ENCODE results near the gene SCAMP2. TPM values are rescaled to one million over a fixed set of nuclear protein-coding genes. Genes with fewer than 3 reads are reported as not detected.
"Not testable (repeated sequence)": the region's sequence is repeated elsewhere in the genome, so short reads cannot be mapped to it uniquely, and the experiment has no call there.

Gene SCAMP2
- polyA plus RNA-seq, 1 donor = 64.7 TPM

DNA sequence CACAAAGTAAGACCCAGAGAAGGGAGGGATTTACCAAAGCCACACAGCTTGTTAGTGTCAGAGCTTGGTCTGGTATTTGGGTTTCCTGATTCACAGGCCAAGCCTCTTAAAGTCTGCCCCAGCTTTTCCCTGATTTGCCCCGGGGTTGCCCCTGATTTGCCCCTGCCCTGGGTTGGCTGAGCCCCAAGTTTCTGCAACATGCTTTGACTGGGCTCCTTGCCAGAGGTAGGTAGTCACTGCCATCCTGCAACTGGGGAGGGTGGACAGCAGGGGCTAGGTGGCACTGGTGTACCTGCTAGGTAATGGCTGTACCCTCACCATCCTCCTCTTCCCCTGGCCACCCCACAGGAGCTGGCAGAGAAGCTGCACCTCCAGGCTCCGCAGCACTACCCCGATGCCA lies 19.1 kb upstream of the SCAMP2 start:
- no peak for DNase-seq

DNA sequence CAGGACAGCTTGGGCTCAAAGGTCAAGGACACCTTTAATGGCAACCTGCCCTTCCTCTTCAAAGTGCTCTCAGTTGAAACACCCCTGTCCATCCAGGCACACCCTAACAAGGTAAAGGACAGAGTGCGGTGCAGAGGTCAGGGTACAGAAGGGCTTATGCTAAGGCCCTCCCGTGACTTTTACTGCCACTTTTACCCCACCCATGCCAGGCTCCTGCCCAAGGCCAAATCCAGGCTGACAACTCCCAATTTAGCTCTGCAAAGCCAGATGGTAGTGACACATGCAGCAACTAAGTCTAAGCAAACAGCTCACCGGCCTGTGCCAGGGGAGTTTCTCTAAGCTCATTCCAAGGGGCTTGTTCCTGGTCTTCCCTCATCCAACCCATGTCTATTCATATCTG lies 18.3 kb upstream of the SCAMP2 start:
- DNase-seq = no peak

DNA sequence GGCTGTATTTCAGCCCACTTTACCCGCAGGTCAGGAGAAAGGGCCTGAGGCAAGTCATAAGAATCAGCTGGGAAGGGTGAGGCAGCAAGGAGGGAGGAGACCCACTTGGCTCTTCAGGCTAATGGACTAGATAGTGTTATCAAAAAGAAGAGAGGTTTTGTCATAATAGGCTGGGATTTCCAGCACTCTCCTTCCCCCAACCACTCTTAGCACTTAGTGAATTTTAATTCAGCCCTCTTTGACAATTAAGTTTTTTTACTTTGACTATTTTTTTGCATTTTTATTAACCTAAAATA lies 17.4 kb upstream of the SCAMP2 start:
- DNase-seq = no peak

DNA sequence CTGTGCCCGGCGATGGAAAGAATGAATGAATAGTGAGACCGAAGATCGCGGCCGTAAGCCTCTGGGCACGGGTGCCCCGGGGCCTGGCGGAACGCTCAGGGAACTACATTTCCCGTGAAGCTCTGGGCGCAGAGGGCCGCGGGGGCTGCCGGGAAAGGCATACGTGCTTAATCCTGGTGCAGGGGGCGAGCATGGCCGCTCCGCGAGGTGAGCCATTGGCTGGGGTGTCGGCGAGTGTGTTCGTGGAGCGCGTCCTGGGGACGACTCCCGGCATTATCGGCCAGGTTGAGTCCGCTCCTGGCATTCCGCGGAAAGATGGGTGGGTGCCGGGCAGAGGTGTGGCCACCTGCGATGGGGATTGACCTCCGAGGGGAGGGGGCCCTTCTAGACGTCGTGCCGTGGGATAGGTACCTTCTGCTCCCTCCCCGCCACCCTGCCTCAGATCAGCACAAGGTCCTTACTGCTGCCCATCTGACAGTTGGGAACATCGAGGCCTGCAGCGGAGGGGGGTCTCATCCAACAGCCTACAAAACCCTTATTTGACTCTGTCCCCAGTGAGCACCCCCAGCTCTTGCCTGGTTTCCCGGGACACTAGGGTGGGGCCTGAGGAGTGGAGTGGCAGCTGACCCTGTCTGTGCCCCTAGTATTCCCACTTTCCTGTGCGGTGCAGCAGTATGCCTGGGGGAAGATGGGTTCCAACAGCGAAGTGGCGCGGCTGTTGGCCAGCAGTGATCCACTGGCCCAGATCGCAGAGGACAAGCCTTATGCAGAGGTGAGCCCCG lies 16.9 kb upstream of the SCAMP2 start, which contains the start of gene MPI:
MPI (plus strand) TSS at position 160 of the 782 bp plus-strand sequence; CDS start at position 192, 32 bp downstream.
- DNase-seq = peak; percentile 81

DNA sequence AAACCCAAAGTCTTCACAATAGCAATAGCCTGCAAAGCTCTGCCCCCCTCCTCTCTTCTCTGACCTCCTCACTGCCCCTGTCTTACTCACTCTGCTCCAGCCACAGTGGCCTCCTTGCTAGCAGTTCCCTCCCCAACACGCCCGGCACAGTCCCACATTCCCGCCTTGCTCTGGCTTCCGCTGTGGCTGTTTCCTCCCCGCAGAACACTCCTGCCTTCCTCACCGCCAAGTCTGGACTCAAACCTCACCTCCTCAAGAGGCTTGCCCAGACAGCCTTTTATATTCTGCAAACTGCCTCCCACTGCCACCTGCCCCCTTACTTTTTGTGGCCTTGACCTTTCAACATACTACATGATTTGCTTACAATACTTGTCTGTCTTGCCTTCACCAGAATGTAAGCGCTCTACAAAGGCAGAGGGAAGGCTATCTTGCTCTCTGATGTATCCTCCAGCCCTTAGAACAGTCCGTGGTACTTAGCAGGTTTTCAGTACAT lies 16.3 kb upstream of the SCAMP2 start:
- DNase-seq = no peak

DNA sequence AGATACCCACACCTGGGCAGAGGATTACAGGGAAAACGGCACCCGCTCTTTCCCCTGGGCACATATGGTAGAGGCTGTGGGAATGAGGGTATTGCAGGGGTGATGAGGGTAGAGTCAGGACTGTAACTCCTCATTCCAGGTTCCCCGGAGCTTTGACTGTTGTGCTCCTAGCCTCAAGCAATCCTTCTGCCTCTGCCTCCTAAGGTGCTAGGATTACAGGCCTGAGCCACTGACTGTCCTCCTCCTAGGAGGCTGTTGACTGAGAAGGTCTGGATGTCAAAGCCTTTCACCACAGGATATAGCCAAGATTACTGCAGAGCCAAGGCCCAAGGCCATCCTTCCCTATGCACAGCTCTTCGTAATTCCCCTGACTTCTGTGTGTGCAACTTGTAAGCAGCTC lies 15.6 kb upstream of the SCAMP2 start:
- DNase-seq = no peak

DNA sequence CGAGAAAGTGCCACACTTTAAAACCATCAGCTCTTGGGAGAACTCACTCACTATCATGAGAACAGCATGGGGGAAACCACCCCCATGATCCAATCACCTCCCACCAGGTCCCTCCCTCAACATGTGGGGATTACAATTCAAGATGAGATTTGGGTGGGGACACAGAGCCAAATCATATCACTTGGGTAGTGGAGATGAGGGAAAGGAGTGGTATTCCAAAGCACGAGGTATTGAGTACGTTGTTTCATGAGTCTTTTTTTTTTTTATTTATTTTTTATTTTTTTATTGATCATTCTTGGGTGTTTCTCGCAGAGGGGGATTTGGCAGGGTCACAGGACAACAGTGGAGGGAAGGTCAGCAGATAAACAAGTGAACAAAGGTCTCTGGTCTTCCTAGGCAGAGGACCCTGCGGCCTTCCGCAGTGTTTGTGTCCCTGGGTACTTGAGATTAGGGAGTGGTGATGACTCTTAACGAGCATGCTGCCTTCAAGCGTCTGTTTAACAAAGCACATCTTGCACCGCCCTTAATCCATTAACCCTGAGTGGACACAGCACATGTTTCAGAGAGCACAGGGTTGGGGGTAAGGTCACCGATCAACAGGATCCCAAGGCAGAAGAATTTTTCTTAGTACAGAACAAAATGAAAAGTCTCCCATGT lies 14.5 kb upstream of the SCAMP2 start:
- not testable (repeated sequence) for DNase-seq

DNA sequence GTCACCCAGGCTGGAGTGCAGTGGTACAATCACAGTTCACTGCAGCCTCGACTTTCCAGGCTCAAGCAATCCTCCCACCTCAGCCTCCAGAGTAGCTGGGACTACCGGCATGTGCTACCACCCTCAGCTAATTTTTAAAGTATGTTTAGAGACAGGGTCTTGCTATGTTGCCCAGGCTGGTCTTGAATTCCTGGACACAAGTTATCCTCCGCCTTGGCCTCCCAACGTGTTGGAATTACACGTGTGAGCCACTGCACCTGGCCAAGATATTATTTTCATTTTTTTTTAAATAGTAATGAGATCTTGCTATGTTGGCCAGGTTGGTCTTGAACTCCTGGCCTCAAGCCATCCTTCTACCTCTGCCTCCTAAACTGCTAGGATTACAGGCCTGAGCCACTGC lies 12.3 kb upstream of the SCAMP2 start:
- DNase-seq = no peak

DNA sequence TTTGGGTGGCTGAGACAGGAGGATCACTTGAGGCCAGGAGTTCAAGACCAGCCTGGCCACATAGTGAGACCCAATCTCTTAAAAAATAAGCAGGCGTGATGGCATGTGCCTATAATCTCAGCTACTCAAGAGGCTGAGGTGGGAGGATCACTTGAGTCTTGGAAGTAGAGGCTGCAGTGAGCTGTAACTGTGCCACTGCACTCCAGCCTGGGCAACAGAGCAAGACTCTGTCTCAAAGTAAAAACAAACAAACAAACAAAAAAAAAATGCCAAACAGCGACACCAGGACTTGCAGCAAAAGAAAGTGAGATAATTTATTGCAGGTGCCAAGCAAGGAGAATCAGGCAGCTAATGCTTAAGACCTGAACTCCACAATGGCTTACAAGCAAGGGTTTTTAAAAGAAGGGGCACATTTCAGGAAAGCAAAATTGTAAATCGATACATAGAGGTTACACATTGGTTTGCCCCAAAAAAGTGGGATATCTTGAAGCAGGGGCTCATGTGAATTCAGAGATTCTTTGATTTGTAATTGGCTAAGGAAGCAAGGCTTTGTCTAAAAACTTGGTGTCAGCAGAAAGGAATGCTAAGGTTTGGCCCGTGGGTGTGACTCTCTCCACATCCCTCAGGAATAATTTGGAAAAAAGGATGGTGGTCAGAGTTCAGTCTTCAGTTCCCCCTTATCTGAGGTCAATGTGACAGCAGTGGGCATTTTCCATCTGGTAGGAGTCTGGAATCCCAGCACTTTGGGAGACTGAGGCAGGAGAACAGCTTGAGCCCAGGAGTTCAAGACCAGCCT lies 11.5 kb upstream of the SCAMP2 start:
- DNase-seq = no peak

DNA sequence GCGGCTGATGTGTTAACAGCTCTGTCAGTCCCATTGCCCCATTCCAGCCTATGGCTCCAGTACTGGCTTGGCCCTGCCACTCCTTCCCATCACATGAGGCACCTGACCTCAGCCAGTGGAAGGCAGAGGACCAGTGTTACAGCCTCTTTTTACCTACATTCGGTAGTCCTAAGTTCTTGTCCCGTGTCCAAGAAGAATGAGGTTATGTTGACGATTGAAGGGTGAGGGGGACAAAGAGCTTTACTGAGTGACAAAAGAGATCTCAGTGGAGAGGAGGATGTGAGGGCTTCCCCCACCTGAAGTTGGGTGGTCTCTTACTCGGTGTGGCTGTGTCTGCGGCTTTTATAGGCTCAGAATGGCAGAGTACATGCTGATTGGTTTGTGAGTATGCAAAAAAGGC lies 9.4 kb upstream of the SCAMP2 start:
- DNase-seq = no peak

DNA sequence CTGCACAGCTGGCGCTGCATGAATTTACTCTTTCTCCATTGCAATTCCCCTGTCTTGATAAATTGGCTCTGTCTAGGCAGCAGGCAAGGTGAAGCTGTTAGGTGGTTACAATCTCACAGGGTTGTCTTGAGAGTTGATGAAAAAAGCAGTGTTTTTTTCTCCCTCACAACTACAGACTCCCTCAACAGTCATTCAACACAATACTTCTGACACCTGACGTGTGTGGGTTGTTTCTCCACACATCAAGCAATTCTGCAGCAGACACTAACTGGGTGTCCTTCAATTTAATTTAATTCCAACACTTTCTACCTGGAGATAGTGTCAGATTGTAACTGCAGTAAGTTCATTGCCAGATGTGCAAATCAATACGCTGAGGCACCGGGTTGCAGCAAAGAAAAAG lies 5.1 kb upstream of the SCAMP2 start:
- DNase-seq = no peak

DNA sequence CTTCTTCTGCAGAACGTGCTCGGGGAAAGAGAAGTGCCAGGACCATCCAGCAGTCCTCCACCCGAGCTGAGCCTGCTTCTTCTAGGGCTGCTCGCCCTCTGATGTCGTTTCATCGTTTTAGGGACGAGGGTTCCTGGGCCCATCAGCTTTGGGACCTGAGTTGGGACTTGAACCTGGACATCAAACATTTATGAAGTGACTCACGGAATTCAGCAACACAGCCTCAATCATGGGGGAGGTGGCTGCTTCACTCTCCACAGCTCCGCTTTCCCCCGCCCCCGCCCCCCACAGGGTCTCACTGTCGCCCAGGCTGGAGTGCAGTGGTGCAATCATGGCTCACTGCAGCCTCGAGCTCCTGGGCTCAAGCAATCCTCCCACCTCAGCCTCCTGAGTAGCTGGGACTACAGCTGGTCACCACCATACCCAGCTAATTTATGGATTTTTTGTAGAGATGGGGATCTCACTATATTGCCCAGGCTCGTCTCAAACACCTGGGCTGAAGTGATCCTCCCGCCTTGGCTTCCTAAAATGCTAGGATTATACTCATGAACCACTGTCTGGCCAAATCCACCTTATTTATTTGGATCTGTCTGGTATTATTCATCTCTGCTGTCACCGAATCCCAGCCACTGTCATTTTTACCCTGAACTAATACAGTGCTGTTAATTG lies 725 bp upstream of the SCAMP2 start:
- DNase-seq = no peak

DNA sequence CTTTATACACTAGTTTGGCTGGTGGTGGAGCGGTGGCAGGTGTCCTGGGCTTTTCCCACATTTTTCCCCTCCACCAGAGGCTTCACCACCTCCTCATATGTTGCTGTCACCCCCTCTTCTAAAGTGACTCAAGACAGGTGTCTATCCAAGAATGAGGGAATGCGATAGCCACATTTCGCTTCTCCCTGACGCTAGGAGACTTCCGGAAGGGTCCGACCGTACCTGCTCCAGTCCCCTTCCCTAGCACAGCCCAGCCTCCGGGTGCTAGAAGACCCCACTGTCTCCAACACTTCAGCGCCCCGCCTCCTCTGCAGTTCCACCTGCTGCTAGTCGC lies 496 bp downstream of the SCAMP2 start:
- no peak for DNase-seq

DNA sequence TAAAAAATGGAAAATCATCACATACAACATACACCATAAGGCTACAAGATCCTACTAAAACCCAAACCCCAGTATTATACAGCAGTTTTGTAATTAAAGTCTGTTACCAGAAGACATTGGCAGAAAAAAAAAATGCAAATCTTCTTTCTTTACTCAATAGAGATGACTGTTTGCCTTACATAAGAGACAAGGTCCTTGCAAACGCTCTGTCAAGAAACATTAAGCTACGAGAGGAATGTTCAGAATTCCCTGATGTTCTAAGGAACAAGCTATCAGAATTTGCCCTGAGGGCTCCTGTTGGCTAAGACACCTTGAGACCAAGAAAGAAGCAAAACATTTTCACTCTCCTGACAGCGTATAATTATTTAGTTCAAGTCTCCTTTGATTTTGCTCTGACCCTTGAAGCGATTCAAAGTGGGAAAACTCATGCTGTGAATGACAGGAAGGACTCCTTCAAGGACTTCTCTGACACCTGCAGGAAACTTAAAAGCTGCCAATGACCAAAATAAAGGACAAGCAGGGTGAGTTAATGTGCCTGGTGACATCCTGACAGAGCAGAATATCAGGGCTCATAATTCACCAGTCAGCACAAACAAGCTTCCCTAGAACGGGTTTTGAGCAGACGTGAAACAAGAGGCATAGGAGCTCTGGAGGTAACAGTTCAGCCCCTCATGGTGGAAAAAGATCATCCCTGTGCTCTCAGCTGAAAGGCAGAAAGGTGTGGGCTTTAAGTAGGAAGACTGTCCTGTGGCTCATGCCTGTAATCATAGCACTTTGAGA lies 2.5 kb downstream of the SCAMP2 start:
- DNase-seq = no peak

DNA sequence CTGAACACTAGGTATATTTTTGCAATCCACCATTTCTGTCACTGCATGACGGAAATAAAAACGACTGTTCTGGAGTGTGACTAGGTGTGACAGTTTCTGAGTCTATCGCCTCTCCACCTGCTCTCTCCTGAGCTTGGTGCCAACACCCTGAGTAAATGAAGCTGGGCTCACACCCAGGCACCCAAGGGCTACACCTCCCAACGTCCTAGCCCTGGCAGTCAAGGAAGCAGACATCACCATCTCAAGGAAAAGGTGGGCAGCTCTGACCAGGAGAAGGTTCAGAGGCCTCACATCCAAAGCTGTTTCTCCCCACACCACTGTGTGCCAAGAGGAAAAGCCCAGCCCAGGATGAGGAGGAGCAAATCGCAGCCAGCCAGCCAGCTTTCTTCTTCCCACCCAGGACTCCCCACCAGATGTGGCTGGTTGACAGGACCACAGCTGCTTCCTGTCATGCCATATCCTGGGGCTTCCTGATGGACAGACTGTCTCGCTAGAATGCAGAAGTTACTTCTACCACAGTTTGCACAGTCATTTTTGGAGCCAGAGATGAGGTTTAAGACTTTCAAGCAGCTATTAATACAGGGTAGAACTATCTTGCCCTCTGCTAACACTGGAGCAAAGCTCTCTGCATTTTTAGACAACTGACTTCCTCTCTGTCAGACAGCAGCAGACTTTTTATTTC lies 3.3 kb downstream of the SCAMP2 start:
- no peak for DNase-seq

DNA sequence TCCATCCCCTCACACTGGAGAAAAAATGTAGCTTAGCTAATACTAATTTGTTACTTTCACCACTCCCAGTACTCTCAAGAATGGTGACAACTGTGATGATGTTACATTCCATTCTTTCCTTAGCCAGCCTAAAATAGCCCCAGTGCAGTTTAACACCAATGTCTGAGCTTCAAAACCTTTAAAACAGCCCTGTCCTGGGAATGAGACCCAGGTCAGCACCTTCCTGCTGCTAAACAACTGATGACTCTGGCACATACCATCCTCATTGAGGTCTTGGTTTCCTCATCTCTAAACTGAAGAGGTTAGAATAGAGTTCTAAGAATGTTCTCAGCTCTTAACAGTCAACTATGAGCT lies 3.8 kb downstream of the SCAMP2 start:
- DNase-seq = no peak

DNA sequence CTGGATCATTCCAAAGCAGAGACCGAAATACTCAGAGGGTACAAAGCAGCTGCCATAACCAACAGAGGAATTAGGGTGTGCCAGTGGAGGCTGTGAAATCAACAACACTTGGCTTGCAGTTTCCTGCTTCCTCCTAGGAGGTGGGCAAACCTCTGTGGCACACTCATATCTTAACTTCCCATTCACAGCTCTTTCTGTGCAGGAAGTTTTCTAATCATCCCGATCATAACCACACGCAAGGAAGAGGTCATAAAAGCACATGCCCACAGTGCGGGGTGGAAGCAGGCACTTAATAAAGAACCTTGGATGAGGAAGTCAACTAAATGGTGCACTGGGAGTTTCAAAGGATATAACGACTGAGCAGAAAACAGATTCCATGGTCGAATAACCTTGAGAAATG lies 5.1 kb downstream of the SCAMP2 start:
- DNase-seq = no peak

DNA sequence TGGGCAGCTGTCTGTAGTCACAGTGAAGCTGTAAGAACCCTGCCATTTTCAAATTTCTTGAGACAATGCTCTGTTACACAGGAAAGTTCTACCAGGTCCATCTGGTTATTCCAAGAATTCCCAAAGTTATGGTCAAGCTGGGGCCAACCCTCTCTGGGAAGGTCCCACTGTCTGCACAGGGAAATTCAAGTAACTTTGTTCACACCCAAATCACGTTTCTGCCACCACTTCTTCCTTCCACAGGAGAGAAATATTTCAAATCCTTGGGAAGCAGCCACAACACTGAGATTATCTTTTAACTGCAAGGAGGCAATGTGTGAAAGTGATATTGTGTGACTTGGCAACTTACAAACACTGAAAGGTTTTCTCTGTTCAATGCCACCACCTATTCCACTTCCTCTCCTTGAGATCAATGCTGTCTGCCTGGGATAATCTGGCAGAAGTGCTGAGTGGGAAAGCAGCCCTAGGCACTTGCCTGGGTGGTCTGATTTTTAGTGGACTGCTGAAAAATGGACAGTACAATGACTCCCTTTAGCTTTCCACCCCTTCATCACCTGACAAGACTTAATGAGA lies 5.6 kb downstream of the SCAMP2 start:
- no peak for DNase-seq

DNA sequence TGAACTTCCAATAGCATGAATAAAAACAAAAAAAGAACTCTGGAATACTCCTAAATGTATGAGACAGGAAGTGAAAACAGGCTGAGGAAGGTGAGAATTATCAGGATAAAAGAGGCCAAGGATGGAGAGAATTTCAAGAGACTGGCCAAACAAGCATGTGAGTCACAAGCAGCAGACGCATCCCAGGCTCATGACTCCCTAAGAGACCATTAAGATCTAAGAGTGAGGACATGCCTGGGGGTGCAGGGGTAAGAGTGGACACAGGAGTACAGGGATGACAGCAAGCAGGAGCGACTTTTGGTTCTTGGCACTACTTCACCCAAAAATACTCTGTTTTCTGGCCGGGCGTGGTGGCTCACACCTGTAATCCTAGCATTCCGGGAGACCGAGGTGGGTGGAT lies 7.1 kb downstream of the SCAMP2 start:
- DNase-seq = no peak

DNA sequence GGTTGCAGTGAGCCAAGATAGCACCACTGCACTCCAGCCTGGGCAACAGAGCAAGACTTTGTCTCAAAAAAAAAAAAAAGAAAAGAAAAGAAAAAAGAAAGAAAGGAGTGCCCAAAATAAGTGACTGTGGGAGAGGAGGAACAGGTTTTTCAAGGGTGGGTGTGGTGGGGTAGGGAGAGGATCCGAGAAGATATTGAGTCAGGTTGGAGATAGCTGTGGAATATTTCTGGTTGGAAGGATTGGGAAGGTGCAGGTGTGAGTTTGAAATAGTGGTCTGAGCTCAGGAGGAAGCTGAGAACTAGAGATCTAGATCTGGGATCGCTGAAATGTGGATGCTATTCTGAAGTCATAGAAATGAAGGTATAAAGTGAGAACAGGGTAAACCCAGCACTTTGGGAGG lies 7.8 kb downstream of the SCAMP2 start:
- DNase-seq = no peak

DNA sequence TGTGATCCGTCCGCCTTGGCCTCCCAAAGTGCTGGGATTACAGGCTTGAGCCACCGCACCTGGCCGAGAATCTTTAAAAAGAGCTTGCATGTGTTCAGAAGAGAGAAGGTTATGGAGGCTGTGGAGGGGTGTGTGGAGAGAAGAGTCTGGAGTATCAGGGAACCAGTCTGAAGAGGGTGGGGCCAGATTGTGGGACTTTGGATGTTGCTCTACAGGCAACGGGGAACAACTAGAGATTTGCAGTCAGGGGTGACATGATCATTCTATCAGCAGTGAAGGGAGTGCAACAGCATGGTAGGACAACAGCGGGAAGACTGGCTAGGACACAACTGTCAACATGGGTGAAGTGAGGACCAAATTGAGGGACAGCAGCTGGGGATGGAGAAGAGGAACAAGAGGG lies 8.9 kb downstream of the SCAMP2 start:
- no peak for DNase-seq

All from left kidney (tissue), 2 donors.